Activated T-helper 1 cell treated with Interleukin-2 at 50 U/mL for 16 hours (primary cell): ENCODE results near the gene TCF4.

Experiments
- DNase-seq: peaks from one replicate; pipeline ENCODE4 v3.0.0-alpha.2; 2020; ENCODE audit warnings: low read depth

The TCF4 gene

DNA sequence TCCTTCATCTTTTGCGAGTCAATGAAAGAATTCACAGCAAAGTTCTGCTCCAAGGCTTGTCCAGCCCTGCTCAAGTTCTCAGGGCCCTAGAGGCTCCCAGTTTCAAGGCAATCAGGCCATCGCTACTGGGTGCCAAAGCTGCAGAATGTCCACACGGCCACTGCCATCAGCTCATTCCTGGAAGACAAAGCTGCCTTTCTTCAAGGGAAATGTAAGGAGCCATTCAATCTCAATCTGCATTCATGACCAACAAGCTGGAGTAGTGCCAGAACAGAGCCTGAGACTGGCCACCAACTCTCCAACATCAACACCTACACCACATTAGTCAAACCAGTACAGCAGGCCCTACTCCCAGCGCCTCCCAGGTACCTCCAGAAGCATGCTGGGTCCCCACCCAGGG, 202.2 kb downstream of the TCF4 start:
- DNase-seq, result no peak

DNA sequence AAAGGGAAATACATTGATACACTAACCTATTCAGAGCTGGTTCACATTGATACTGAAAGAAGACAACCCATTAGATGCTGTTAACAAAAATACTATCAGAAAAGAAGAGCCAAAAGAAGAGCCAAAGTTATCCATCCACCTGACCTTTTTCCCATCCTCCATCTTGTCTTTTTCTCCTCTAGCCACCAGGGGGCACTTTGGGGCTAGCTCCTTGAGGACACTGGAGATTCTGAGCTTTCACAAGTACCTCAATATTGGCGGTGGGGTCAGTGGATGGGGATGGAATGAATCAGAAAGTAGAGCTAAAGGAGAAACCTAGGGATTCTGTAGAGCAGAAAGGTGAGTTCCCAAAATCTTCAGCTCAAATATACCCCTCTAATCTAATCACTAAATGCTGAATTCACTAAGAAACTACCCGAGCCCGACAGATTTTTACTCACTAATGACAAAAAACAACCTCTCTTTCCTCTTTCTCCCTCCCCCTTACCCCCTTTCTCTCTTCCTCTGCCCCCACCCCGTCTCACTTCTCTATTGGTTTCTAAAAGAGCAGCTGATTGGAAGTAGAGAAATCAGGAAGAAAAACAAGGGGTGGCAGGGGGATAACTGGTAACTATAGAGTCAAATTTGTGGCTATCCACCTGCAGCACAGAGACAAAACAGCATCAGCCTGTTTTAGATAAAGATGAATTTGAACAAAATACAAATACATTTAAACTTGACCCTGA, 203.3 kb downstream of the TCF4 start:
- no peak for DNase-seq

DNA sequence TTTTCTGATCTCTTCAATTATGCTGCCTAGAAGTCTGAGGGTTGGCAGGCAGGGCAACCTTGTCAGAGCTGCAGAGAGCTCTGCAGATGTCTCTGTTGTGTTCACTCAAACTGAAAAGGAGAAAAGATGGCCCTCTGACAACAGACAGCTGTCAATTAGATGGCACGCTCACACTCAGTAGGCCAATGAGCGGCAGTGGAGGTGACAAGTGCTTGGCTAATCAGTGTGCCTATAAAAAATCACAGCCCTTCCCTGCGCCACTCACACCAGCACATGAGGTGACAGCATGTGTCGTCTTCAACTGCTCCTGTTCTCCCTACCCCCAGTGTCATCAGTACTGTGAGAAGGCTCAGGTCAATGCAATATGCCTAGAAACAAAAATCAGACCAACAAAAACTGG, 203.9 kb downstream of the TCF4 start:
- DNase-seq, result no peak

DNA sequence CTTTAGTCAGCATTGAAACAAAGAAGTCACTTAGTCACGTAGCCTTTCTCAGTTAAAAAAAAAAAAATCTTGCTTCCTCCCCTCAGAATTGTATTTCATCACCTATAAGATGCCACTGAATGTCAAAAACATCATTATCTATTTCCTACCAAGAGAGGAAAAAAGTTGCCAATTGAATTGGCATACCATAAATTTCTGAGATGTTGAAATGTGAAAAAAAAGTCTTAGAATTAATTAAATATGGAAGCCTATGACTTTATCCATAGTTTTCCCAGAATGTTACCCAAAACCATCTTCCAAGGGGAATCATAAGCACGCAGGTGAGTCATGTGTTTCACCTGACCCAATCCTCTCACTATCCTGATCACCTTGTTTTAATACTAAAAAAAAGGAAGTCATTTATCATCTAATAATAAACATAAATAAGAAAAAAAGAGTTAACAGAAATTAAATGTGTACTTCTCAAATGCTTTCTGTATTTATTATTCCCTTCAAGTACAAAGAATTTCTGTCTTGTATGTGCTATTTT, 205.7 kb downstream of the TCF4 start:
- DNase-seq, result no peak

DNA sequence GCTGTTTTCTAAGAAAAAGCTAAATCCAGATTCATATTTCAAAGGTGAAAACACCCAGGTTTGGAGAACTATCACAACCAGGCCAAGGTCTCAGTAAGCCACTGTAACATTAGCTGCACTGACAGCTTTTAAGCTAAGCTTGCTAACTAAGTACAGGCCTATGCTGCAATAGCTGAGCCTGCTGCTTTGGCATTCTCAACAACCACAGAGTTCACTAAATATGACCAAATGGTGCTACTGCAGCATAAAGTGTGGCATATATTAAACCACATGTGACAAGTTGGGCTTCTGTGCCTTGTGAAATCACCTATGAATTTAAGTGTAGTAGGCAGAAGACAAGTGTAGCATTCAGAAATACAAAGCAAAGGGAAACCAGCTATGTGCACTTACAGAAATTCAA, 206.7 kb downstream of the TCF4 start:
- DNase-seq, result no peak

DNA sequence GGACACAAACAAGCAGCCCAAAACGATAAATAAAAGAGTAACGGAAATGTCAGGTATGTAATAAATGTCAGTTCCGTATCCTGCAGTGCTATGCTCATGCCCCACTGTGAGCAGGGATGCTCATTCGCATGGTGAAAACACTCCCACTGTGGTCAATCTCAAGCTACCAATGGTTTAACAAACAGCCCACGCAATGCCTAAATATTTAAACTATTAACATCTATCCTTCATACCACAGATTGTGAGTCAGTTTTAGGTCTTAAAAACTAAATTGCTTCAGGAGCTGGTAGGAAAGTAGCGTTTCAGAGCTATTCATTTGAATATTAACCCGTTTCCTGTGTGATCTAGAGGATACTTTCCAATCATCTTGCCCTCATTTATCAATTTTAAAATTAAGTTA, 207.4 kb downstream of the TCF4 start:
- DNase-seq, result no peak

DNA sequence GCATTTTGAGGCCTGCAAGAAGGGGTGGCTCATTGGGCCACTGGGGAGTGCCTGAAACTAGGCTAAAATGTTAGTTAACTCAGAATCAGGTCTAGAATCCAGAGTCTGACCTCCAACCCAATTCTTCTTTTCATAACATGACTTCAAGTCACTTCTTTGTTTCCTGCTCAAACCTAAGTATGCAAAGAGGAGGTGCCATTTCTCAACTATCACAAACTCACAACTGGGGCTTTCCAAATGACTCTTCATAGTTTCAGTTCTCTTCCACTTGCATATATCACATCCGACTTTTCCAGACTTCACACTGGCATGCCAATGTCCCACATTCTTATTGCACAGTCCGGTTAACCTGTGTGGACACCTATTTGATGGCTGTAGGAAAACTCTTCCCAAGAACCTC, 211.6 kb downstream of the TCF4 start:
- DNase-seq, result no peak

DNA sequence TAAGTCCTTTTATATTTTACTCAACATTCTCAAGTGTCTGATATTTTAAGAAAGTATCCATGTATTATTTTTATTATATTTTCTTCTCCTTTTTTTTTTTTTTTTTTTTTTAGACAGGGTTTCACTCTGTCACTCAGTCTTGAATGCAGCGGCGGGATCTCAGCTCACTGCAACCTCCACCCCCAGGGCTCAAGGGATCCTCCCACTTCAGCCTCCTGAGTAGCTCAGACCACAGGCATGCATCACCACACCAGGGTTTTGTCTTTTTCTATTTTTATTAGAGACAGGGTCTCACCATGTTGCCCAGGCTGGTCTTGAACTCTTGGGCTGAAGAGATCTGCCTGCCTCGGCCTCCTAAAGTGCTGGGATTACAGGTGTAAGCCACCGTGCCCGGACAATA, 212.1 kb downstream of the TCF4 start:
- no peak for DNase-seq

DNA sequence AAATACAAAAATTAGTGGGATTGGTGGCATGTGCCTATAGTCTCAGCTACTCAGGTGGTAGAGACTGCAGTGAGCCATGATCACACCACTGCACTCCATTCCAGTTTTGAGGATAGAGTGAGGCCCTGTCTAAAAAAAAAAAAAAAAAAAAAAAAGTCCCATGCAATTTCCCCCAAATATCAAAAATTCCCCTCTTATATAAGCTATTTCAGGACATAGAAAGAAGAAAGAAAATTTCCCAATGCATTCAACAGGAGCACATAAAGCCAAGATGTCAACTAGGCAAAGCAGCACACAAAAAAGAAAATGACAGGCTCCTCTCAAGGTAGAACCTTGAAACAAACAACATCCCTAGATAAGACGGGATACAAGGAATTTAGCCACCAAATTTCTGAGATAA, 213.3 kb downstream of the TCF4 start:
- DNase-seq, result no peak

DNA sequence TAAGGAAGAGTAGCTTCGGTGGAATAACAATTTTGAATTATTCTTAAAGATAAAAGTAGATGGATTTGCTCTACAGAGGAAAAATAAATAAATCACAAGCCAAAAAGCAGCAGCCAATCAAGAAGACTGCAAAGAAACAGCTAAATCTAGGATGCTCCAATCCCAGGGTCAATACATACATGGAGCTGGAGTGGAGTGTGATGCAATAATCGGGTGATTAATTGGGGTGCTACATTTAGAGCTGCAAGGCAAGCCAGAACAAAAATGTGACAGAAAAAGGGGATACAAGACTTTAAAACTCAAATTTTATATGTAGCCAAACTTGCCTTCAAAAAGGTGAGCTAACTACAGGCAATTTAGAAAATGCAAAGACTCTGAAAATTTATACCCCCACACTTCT, 215.8 kb downstream of the TCF4 start:
- DNase-seq, result no peak

DNA sequence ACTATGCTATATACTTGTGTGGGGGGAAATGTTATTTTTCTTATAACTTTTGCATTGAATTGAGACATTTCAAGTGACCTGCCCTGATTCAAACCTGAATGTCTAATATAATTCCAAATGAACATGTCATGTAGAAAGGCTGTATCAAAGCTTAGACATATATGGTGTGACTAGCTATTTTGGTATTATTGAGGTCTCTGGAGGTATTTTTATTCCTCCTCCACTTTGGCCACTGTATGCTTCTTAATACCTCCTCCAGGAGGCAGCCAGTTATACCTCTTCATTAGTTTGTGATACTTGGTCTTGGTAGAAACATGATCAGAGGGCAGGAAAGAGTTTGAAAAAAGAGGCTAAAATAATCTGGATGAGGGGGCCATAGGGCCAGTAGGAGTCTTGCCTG, 217.1 kb downstream of the TCF4 start:
- DNase-seq, result no peak

DNA sequence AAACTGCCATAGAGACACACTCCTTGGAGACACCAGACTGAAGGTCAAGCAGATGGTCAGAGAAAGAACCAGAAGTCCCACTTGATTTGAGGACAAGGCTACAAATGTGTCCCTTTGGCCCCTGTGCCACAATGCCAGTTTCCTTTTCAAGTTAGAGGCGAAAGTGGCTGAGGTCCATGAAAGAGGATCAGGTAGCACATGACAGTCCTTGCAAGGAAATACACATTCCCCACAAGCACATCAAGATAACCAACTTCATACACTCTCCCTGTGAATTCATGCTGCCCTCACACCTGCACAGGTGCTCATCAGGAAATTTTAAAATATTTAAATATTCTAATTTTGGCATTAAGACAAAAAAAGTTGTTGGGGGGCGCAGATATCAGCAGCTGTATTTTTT, 218.6 kb downstream of the TCF4 start:
- DNase-seq, result no peak

DNA sequence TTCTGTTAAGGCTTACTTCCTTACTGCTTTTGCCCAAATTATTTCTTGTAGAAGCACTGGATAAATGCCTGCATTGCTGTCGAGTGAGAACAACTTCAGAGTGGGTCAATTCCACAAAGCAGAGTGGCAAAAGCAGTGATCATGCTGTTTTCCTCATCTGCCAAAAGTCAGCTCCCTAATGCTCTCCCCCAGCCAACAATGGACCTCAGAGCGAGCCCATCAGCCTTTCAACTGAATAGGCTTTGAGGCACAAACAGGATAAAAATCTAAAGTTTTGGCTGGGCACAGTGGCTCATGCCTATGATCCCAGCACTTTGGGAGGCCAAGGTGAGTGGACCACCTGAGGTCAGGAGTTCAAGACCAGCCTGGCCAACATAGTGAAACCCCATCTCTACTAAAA, 222.7 kb downstream of the TCF4 start:
- no peak for DNase-seq

DNA sequence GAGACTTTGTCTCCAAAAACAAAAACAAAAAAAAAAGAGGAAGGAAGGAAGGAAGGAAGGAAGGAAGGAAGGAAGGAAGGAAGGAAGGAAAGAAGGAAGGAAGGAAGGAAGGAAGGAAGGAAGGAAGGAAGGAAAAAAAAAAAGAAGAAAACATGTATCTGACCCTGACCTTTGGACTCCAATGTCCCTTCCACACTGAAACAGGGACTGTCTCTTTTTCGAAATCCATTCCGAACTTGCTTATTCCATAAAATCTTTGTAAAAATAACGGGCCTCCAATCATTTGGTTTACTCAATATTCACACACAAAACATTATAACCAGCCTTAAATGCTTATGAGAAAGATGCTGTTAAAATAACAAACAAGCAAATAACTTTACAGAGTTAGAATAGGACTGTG, 225.7 kb downstream of the TCF4 start:
- no peak for DNase-seq

DNA sequence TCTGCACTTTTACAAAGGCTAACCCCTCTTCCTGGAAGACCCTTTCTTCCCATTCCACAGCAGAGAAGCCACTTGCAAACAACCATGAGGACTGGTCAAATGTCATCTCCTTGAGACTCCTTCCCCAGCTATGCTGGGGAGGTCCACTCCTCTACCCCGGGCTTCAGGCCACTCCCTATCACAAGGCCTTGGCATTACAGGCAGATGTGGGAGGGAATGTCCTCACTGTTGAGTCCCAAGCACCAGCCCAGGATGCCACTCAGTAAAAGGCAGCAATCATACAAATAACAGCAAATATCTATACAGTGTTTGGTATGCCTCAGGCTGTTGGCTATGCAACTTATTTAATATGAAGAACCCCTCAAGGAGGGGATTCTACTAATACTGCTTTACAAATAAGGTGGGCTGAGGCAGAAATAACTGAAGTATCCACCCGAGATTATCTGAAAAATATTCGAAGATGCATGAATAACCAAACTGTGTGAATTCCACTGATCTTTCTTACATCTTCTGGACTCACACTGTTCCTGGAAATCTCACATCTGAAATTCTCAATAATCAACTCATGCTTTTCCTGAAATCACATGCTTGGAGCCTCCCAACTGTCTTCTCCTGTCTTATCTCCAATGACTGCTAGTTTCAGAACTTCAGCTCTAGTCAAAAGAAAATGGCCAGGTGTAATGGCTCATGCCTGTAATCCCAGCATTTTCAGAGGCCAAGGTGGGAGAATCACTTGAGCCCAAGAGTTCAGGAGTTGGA, 226.3 kb downstream of the TCF4 start:
- no peak for DNase-seq

DNA sequence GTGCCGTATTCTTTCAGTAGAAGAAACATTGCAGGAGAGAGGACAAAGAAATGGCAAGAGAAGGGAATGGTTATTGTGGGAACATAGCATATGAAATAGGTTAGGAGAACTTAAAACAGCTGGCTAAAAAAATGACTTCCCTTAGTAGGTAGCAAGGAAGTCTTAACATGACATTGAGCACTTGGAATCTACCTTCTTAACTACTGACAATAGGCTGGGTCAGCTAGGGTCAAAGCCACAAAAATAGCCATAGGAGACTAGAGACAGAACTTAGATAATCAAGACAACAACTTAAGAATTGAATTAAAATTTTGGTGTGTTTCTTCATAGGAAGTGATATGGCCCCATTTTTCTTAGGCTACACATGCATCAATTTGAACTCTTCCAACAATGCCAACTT, 227.9 kb downstream of the TCF4 start:
- no peak for DNase-seq

DNA sequence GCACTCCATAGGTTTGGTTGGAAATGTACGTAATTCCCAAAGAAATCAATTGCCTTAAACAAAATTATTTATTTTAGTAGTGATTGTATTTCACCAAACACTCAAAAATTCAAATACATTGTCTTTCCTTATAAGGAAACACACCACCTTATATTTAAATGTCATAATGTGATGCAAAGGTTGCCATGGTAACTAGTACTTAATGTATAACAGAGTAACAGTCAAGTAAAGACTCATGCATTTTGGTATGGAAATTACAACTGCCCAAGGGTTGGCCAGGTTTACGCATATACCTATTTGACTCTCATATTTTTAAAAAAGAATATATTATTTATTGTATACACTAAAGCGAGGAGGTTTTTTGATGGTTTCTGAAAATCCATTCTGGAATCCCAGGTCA, 231.2 kb downstream of the TCF4 start:
- no peak for DNase-seq

DNA sequence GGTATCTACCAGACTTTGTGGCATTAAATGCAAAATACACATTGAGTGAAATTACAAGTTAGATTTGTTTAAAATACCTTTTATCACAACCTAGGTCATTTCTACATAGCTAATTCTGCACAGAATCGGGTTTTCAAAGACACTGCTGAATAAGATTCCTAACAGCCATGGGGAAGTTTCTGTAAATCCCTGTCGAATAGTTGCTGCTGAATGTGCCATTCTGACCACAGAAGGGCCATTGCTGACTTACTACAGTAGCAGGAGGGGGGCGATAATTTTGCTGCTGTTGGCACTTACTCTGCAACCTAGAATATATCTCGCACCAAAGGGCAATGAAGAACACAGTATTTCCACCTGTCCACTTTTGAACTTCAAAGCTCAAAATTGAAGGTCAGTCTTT, 232.8 kb downstream of the TCF4 start:
- DNase-seq, result no peak

DNA sequence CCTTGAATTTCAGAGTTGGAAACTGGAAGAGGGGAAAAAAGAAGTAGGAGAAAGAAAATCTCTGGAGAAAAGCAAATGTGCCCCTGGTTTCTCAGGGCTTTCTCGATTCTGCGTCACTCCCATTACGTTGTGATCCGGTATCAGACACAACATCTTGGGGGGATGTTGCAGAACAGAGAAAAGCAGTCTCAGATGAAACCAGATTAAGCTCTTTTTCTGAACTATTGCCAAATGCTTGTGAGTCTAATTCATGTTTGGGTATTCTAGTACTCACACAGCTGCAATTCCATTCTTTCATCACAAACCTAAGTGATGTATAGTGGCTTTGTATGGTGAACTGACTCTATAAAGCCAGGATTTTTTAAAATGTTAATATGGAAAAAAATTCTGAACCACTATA, 233.2 kb downstream of the TCF4 start:
- DNase-seq, result no peak

DNA sequence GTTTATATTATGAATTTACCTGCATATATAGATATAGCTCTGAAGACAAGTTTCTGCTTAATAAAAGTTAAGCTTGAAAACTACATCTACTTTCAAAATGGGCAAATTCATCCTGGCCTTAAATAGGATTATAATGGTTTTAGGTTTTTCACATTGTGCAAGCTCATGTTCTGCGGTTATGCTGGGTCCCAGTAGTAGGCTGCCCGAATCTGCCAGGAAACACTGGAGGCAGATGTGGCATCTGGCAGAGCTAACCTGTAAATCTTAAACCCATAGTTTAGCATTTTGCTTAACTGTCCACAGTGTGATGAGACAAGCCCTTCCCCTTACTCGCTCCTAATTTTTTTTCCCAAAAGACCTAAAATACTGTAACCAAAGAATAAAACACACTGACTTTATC, 234.2 kb downstream of the TCF4 start:
- no peak for DNase-seq

DNA sequence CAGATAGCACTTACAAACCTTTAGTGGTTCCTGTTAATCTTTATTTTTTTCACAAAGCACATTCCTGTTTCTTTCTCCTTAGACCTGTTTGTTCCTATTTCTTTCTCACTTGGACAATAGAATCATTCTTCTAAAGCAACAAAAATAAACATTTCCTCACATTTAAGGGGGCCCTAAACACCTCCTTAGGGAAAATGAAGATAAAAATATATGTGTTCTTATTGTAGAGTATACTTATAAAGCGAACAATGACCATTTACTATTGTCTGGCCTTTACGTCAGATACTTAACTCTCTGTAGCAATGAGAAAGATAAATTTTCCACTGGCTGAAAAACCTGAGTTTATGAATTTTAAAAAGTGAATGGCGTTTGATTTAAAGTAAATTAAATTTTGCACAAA, 234.6 kb downstream of the TCF4 start:
- DNase-seq, result no peak

DNA sequence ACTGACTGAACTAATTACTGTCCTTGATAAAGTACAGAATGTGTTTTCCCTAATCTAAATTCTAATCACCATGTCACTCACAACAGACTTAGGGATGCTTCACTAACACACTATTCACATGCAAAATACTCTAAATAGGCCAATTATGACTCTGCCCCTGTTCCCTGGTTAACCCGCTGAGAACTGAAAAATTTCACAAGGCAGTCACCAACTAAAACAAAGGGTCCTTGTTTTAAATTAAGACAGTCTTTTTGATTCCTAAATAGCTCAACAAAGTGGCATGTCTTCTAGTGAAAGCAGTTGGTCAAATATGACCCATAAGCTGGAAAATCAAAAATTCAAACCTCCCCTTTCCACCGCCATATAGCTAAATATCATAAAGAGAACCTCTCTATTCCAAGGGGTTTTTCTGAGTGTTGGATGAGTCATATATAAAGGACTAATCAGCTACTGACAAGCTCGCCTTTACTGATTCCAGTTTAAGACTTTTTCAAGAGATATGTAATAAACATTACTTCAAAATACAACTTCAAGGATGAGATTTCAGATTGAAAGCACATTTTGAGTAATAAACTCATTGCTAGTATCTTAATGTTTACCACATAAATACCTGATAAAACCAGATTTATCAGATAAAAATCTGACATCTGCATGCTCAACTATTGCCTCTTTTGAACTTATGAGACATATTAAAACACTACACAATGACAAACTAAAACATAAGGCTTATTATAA, 235.8 kb downstream of the TCF4 start:
- no peak for DNase-seq

DNA sequence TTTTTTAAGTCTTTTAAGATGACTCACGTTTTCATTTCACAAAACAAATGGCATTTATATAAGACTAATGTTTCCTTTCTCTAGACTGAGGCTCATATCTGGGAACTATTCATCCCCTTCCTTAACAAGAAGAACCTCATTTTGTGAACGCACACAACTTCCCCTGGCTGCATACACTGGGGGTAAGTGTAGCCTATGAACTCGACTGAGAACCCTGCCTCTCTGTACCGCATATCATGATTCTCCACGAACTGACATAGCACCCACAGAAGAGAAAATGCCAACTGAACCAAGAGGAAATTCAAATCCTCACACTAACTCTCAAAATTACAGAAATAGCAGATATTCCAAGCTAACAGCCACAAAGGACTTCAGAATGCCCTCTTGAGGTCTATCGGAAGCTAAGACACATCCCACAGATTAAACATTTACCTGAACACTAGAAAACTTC, 236.7 kb downstream of the TCF4 start:
- no peak for DNase-seq
